HG03439 (cell line): Measurements from ENCODE around the gene PCDHGA7.
A peak's percentile ranks its signal among the peaks of the same experiment; 100 is the strongest.
"Not testable (repeated sequence)": the region's sequence is repeated elsewhere in the genome, so short reads cannot be mapped to it uniquely, and the experiment has no call there.

Experiments used
- ATAC-seq: cut with Tn5 transposase; IDR thresholded peaks from one replicate; pipeline ENCODE4 v1.9.1; 2021; ENCODE audit warnings: mild to moderate bottlenecking, moderate library complexity; ENCODE audit not compliant: unreplicated experiment

The PCDHGA7 gene

DNA sequence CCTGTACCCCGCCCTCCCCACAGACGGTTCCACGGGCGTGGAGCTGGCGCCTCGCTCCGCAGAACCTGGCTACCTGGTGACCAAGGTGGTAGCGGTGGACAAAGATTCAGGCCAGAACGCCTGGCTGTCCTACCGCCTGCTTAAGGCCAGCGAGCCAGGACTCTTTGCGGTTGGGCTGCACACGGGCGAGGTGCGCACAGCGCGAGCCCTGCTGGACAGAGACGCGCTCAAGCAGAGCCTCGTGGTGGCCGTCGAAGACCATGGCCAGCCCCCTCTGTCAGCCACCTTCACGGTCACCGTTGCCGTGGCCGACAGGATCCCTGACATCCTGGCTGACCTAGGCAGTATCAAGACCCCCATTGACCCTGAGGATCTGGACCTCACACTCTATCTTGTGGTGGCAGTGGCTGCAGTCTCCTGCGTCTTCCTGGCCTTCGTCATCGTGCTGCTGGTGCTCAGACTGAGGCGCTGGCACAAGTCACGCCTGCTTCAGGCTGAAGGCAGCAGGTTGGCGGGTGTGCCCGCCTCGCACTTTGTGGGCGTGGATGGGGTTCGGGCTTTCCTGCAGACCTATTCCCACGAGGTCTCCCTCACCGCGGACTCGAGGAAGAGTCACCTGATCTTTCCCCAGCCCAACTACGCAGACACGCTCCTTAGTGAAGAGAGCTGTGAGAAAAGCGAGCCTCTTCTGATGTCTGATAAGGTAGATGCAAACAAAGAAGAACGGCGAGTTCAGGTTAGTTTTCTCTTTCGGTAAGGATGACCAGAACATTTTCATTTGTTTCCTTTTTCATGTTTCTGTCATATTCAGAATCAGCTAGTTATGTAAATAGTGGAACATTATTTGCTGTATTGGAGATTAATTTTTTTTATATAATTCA, 16.3 kb upstream of the PCDHGA7 start:
- ATAC-seq = no peak

DNA sequence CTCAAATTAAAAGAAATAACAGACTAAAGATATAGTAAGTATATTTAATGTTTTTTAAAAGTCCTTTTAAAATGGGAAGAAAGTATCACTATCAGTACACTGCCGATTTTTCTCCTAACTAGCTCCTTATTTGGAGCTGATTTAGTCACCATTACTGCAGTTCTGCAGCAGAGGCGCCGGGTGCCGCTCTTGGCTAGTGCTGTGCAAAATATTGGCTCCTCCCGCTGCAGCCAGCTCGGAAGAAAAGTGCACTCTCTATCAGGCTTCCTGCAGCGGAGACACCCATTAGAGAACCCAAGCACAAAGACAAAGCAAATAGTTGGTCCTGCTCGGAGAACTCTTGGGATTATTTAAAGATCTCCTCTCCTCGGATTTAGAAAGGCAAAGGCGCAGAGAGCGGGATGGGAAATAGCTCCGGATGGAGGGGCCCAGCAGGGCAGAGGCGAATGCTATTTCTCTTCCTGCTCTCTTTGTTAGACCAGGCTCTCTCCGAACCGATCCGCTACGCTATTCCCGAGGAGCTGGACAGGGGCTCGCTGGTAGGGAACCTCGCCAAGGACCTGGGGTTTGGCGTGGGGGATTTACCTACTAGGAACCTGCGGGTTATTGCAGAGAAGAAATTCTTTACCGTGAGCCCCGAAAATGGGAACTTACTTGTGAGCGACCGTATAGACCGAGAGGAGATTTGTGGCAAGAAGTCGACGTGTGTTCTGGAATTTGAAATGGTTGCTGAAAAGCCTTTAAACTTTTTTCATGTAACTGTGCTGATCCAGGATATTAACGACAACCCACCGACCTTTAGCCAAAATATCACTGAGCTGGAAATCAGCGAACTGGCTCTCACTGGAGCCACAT, 12.3 kb upstream of the PCDHGA7 start, which contains the start of gene PCDHGB3:
PCDHGB3 (plus strand) TSS at position 249 of the 855 bp plus-strand sequence; CDS start at position 402, 153 bp downstream.
- peak; percentile 88 for ATAC-seq

GRCh38 chr5:141371572-141372475, 10.7 kb upstream of the PCDHGA7 start:
- no peak for ATAC-seq

- no peak for ATAC-seq
These were observed 8.7 kb upstream of the PCDHGA7 start, which contains the start of gene PCDHGA6 for GRCh38 chr5:141373673-141374317. PCDHGA6 (plus strand) TSS chr5:141373891; CDS start chr5:141374084, 193 bp downstream.

- ATAC-seq = no peak
These were observed 7.9 kb upstream of the PCDHGA7 start for GRCh38 chr5:141374627-141375026.

- ATAC-seq = not testable (repeated sequence)
These were observed 6.9 kb upstream of the PCDHGA7 start for GRCh38 chr5:141375444-141376155.

- no peak for ATAC-seq
These were observed 803 bp downstream of the PCDHGA7 start for GRCh38 chr5:141383345-141383744.

GRCh38 chr5:141384471-141385267, 2.1 kb downstream of the PCDHGA7 start:
- ATAC-seq = no peak

DNA sequence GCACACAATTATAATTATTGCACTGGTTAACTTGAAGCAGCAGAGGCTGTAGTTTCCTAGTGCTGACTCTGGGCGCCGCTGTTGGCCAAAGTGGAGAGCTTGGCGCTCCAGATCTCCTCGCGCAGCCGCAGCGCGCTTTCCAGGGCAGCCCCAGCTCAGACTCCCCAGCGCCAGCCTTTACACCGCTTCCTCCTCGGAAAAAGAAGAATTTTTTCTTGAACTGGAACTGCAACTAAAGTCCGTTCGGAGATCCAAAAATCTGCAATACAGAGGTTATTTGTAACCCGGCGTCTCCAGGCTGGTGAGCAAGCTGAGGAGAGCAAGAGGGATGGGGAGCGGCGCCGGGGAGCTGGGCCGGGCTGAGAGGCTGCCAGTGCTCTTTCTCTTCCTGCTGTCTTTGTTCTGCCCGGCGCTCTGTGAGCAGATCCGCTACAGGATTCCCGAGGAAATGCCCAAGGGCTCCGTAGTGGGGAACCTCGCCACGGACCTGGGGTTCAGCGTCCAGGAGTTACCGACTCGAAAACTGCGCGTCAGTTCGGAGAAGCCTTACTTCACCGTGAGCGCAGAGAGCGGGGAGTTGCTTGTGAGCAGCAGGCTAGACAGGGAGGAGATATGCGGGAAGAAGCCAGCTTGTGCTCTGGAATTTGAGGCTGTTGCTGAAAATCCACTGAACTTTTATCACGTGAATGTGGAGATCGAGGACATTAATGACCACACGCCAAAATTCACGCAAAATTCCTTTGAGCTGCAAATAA, 5.2 kb downstream of the PCDHGA7 start, which contains the start of gene PCDHGB4:
PCDHGB4 (plus strand) TSS at position 142 of the 755 bp plus-strand sequence; CDS start at position 329, 187 bp downstream.
- ATAC-seq = not testable (repeated sequence)

GRCh38 chr5:141388661-141389060, 6.1 kb downstream of the PCDHGA7 start:
- ATAC-seq = no peak

DNA sequence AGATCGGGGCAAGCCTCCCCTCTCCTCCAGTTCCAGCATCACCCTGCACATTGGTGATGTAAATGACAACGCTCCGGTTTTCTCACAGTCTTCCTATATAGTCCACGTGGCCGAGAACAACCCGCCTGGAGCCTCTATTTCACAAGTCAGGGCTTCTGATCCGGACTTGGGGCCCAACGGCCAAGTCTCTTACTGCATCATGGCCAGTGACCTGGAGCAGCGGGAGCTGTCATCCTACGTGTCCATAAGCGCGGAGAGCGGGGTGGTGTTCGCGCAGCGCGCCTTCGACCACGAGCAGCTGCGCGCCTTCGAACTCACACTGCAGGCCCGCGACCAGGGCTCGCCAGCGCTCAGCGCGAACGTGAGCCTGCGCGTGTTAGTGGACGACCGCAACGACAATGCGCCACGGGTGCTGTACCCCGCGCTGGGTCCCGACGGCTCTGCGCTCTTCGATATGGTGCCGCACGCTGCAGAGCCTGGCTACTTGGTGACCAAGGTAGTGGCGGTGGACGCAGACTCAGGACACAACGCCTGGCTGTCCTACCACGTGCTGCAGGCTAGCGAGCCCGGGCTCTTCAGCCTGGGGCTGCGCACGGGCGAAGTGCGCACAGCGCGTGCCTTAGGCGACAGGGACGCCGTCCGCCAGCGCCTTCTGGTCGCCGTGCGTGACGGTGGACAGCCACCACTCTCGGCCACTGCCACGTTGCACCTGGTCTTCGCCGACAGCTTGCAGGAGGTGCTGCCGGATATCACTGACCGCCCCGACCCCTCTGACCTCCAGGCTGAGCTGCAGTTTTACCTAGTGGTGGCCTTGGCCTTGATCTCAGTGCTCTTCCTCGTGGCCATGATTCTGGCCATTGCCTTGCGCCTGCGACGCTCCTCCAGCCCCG, 6.9 kb downstream of the PCDHGA7 start:
- no peak for ATAC-seq

- no peak for ATAC-seq
These were observed 10.1 kb downstream of the PCDHGA7 start, which contains the start of gene PCDHGA8 for GRCh38 chr5:141392429-141393198. PCDHGA8 (plus strand) TSS chr5:141392633; CDS start chr5:141392814, 181 bp downstream.

GRCh38 chr5:141393267-141393666, 10.7 kb downstream of the PCDHGA7 start:
- ATAC-seq = no peak

DNA sequence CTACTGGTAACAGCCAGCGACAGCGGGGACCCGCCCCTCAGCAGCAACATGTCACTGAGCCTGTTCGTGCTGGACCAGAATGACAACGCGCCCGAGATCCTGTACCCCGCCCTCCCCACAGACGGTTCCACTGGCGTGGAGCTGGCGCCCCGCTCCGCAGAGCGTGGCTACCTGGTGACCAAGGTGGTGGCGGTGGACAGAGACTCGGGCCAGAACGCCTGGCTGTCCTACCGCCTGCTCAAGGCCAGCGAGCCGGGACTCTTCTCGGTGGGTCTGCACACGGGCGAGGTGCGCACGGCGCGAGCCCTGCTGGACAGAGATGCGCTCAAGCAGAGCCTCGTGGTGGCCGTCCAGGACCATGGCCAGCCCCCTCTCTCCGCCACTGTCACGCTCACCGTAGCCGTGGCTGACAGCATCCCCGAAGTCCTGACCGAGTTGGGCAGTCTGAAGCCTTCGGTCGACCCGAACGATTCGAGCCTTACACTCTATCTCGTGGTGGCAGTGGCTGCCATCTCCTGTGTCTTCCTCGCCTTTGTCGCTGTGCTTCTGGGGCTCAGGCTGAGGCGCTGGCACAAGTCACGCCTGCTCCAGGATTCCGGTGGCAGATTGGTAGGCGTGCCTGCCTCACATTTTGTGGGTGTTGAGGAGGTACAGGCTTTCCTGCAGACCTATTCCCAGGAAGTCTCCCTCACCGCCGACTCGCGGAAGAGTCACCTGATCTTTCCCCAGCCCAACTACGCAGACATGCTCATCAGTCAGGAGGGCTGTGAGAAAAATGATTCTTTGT, 12.1 kb downstream of the PCDHGA7 start:
- not testable (repeated sequence) for ATAC-seq
